Left kidney (tissue), 2 donors: ENCODE measurements around the gene CNOT6. TPM values are rescaled to one million over a fixed set of nuclear protein-coding genes. Genes with fewer than 3 reads are reported as not detected.
"Not testable (repeated sequence)": the region's sequence is repeated elsewhere in the genome, so short reads cannot be mapped to it uniquely, and the experiment has no call there.

Source experiments
- DNase-seq: peaks from one replicate; pipeline ENCODE4 v3.0.0-alpha.2; 2013
- polyA plus RNA-seq: library from polyadenylated mRNA; unstranded; fragments of 120-200 nt; gene quantifications from one replicate; pipeline ENCODE4 v1.2.1, GENCODE V29; 2013; ENCODE audit not compliant: insufficient read length

CNOT6 gene
- polyA plus RNA-seq, 1 donor, result 74.4 TPM

- DNase-seq, result no peak
These were observed 23.8 kb upstream of the CNOT6 start for GRCh38 chr5:180470361-180470760.

DNA sequence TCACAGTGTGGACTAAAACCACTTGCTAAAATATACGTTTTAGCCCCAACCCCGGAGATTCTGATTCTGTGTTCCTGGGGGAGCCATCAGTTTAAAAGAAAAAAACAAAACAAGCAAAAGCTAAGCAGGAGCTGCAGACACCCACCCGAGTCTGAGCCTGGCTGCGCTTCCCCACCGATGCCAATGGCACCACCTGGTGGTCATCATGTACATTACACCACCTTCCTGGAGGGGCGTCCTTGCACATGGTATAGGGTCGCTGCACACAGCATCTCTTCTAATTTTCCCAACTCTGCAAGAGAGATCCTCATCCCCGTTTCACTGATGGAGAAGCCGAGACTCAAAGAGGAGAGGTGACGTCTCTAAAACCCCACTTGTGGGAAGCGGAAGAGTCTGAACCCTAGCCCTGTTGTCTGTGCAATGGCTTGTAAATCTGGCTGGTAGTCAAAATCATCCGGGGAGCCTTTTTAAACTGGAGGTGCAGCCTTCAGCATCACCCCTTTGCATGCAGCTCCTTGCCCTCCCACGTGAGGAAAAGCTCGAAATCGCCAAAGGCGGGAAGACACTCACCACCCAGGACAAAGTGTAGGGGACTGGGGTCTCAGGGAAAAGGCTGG is 23.1 kb upstream of the CNOT6 start:
- DNase-seq, result peak; percentile 67

DNA sequence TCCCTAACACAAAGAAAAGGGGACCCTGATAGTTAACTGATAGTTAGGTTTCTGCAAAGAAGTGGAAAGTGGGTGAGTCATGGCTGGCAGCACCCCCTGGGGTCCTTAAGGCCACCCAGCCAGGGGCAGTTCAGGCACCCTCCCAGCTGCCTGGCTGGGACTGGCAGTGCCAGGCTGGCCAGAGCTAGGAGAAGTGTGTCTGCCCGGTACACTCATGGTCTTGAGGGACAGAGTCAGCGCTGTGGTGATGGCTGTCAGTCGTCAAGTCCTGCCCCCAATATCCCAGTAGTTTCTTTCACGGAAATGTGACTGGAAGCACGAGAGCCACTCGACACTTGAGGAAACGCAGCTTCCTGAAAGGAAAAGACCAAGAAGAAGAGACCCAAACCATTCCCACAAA is 22.3 kb upstream of the CNOT6 start:
- no peak for DNase-seq

GRCh38 chr5:180472269-180472668 is 21.9 kb upstream of the CNOT6 start:
- DNase-seq, result no peak

DNA sequence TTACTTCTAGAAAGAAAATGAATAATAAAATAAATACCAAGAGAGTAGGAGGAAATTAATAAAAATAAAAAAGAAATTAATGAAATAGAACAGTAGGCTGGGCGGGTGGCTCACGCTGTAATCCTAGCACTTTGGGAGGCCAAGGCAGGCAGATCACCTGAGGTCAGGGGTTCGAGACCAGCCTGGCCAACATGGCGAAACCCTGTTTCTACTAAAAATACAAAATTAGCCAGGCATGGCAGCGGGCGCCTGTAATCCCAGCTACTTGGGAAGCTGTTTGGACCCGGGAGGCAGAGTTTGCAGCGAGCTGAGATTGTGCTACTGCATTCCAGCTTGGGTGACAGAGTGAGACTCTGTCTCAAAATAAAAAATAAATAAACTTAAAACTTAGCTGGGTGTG is 20.8 kb upstream of the CNOT6 start:
- DNase-seq, result not testable (repeated sequence)

DNA sequence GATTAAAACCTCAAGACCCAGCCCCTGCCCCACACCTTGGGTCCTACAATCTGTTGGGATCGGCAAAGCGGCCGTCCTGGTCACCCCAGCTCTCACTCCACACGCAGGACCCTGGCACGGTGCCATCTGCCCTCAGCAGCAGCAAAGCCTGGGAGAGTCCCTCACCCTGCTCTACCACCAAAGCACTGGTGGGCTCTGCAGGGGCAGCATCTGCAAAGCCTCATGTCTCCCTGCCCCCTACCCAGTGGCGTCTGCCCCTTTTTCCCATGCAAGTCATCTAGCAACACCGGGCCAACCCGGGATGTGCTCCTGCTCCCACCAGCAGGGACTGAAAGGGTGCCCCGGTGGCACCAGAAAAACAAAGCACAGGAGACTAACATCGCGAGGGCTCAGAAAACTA is 19.6 kb upstream of the CNOT6 start:
- no peak for DNase-seq

DNA sequence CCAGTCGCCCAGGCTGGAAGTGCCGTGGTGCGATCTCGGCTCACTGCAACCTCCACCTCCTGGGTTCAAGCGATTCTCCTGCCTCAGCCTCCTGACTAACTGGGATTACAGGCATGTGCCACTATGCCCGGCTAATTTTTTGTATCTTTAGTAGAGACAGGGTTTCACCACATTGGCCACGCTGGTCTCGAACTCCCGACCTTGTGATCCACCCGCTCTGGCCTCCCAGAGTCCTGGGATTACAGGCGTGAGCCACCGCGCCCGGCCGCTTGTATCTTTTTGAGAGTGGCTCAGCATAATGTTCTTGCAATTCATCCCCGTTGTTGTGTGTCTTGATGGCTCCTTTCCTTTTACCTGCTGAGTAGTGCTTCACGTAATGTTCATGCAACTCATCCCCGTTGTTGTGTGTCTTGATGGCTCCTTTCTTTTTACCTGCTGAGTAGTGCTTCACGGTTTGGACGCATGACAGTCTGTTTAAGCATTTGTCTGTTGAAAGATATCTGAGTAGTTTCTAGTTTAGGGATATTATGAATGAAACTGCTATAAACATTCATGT is 18.1 kb upstream of the CNOT6 start:
- DNase-seq, result not testable (repeated sequence)

- no peak for DNase-seq
These were observed 9.4 kb upstream of the CNOT6 start for GRCh38 chr5:180484813-180485212.

DNA sequence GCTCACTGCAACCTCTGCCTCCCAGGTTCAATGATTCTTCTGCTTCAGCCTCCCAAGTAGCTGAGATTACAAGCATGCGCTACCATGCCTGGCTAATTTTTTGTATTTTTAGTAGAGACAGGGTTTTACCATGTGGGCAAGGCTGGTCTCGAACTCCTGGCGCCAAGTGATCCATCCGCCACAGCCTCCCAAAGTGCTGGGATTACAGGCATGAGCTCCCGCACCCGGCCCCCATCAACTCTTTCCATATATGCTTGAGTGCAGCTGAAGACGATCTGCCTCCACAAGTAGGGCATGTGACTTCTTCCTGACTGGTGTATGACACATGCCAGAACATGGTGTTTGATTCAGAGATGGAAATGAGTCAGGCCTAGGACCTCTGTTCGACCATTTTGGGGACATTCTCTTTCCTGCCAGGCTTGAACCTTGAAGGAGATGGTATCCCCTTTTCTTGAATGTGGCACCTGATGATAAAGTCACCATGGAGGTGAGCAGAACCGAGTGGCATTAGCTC is 7.5 kb upstream of the CNOT6 start:
- no peak for DNase-seq

DNA sequence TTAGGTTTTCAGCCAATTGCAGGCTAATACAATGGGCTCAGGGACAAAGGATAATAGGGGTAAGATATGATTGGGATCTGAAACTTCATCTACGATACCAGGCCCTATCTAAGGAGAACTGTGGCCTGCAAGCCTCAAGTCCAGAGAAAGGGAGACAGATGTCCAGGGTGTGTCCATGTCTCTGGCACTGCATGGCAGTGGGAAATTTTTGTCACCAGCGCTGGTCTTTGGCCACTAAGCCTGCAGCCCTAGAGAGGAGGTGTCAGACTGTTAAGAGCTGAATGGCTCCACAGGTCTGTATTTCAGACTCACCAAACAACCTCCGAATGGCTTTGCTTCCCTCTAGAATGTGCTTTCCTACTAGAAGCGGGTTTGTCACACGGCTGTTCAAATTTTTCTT is 6.6 kb upstream of the CNOT6 start:
- no peak for DNase-seq

DNA sequence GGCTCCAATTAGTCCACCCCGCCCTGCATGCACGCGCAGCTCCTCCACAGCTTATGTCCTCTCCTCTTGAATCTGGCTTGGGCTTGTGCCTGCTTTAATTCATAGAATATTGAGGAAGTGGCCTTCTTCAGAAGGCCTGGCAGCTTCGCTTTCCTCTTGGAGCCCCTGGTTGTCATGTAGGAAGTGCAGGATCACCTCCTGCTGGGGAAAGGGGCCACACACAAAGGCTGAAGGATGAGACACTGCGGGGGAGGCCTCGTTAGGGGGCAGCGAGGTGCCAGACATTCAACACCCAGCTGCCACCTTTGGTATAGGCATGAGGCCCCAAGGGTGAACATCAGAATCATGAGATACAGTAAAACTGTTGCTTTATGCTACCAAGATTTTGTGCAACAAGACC is 2.7 kb upstream of the CNOT6 start:
- peak; percentile 31 for DNase-seq

DNA sequence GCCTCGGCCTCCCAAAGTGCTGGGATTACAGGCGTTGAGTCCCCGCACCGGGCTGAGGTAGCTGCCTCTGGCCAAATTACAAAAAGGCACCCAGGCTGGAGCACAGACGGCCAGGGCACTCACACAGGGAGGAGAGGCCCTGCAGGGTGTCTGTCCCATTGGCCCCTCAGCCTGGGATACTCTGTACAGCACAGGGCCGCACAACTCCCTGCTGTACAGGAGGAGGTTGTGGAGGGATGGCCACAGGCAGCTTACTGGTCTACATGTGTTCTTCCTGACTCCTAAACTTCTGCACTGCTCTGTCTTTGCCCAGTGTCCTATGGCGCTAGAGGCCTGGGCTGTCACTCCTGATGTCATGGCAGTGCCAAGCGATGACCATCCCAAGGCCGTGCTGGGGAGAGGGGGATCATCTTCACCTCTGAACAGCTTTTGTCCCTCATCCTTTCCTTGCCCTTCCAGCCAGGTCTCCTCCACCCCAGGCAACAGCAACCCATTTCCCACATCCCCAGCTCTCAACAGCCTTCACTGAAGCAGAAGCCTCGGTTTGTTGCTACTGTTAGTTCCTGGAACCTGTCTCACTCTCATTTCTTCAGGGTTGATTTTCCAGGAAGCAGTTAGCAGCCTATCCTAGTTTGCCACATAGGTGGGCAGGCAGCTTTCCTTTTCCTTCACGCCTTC is 1.8 kb upstream of the CNOT6 start:
- no peak for DNase-seq

GRCh38 chr5:180494510-180495181 is 467 bp downstream of the CNOT6 start:
- DNase-seq, result peak; percentile 36

DNA sequence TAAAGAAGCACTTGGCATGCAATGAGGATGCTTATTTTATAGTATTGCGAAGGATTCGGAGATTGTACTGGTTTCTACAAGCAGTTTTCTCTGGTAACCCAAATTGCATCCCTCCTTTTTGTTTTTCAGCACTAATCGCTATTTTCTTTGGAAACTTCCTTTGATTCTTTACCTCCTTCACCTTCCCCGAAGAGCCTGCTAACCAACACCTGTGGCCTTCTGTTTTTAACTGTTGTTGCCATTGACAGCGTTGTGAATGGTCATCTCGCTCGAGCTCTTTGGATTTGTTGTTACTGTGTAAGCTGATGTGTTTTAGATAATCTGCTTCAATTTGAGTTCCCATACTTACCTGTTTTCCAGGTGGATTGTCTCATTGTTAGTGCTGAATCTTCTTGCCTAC is 1.1 kb downstream of the CNOT6 start:
- no peak for DNase-seq

DNA sequence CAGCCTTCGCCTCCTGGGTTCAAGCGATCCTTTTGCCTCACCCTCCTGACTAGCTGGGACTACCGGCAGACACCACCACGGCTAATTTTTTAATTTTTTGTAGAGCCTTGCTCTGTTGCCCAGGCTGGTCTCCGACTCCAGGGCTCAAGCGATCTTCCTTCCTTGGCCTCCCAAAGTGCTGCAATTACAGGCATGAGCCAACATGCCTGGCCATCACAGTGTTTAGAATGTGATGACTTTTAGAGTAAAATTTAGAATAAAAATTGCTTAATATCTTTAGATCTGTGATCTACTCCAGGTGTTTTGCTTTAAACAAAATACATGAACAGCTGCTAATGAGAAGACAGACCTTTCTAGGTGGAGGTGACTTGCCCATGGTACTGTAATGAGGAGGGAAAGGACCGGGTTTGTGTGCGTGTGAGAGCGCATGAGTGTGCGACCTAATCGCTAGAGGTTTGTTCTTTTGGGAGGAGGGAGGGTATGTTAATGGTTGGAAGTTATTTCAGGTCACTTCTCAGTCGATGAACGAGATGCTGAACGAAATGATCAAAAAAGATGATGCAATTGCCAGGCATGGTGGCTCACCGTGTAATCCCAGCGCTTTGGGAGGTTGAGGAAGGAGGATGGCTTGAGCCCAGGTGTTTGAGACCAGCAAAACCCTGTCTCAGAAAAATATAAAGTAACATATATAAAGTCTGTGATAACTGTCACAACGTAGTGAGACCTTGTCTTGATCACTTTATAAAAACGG is 2.0 kb downstream of the CNOT6 start:
- DNase-seq, result no peak

GRCh38 chr5:180496806-180497205 is 2.6 kb downstream of the CNOT6 start:
- DNase-seq, result not testable (repeated sequence)

- not testable (repeated sequence) for DNase-seq
These were observed 3.7 kb downstream of the CNOT6 start for GRCh38 chr5:180497865-180498264.

GRCh38 chr5:180498378-180498777 is 4.2 kb downstream of the CNOT6 start:
- DNase-seq, result no peak

DNA sequence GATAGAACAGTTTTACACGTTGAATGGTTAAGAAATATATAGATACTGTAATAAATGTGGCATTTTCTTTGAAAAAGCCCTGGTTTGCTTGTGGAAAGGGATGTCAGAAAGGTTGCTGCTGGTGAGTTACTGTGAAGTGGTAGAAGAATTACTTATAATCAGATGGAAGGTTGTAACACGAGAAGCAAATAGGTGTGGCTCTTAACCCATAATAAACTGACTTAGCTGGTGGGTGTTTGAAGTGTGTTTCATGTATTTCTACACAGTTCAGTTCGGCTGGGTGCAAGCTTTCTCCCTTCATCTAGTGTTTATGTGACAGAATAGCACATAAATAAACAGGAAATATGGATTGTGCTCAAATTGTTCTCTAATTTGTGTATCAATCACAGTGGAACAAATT is 5.5 kb downstream of the CNOT6 start:
- DNase-seq, result no peak

GRCh38 chr5:180500300-180500699 is 6.1 kb downstream of the CNOT6 start:
- not testable (repeated sequence) for DNase-seq

GRCh38 chr5:180507661-180508060 is 13.5 kb downstream of the CNOT6 start:
- no peak for DNase-seq

DNA sequence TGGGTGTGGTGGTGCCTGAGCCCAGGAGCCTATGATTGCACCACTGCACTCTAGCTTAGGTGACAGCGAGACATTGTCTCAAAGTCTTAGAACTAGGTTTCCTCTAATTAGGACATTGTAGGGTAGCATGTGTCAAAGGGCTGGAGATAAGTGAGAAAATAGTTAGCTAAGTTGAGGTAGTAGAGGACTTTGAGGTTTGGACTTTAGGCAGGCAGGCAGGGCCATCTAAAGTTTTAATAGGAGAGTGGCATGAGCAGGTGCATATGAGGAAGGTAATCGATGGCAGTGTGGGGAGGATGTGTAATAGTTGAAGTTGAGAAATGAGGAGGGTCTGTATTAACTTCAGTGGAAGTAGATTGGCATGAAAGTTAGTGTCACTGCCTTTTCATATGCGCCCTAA is 21.1 kb downstream of the CNOT6 start:
- no peak for DNase-seq
